A673 (cell line): ENCODE data around the gene DLEC1. TPM values are rescaled to one million over a fixed set of nuclear protein-coding genes. Genes with fewer than 3 reads are reported as not detected.

ENCODE experiments used
- BruUV-seq: library from RNA; stranded (reverse); fragments of 400-500 nt; replicated peaks from 2 replicates; lab custom pipeline; 2021; lab: Mats Ljungman, UMichigan
- CTCF ChIA-PET: fragments of 300-600 bp; sonication (Branson Sonifier 250); formaldehyde crosslinking; loops from one replicate; lab custom pipeline; 2022; ENCODE audit warnings: antibody characterized with exemption; lab: Charles Lee
- POLR2A ChIA-PET: fragments of 300-600 bp; sonication (Branson Sonifier 250); formaldehyde crosslinking; loops from one replicate; lab custom pipeline; 2022; ENCODE audit warnings: antibody characterized with exemption; ENCODE audit not compliant: low non-redundant PET; lab: Charles Lee
- DNase-seq: peaks from one replicate; pipeline ENCODE4 v3.0.0-alpha.2; 2015; ENCODE audit warnings: low spot score
- H3K27ac ChIP-seq: fragments of 200-600 bp; sonication (generic); 2 replicates; pipeline ENCODE4 v1.5.1; 2016; ENCODE audit warnings: mixed run types, low read depth, mild to moderate bottlenecking, mixed read lengths, antibody characterized with exemption, low read length; ENCODE audit not compliant: poor library complexity, severe bottlenecking
- H3K27me3 ChIP-seq: fragments of 200-600 bp; sonication (generic); replicated peaks from 2 replicates; pipeline ENCODE4 v1.6.1; 2017; ENCODE audit warnings: mixed run types, low read depth, mild to moderate bottlenecking, mixed read lengths, antibody characterized with exemption, low read length; ENCODE audit not compliant: insufficient read depth, poor library complexity
- H3K36me3 ChIP-seq: fragments of 200-600 bp; sonication (generic); 2 replicates; pipeline ENCODE4 v1.6.1; 2016; ENCODE audit warnings: mixed run types, mild to moderate bottlenecking, mixed read lengths, antibody characterized with exemption, low read length; ENCODE audit not compliant: insufficient read depth, poor library complexity, severe bottlenecking
- H3K4me1 ChIP-seq: fragments of 200-600 bp; sonication (generic); 2 replicates; pipeline ENCODE4 v1.6.1; 2017; ENCODE audit warnings: mixed run types, mild to moderate bottlenecking, mixed read lengths, antibody characterized with exemption, low read length; ENCODE audit not compliant: insufficient read depth, poor library complexity, severe bottlenecking
- H3K4me3 ChIP-seq: fragments of 200-600 bp; sonication (generic); 2 replicates; pipeline ENCODE4 v1.5.1; 2016; ENCODE audit warnings: low read depth, mixed run types, mild to moderate bottlenecking, mixed read lengths, low read length; ENCODE audit not compliant: poor library complexity, severe bottlenecking
- H3K9me3 ChIP-seq: fragments of 200-600 bp; sonication (generic); 2 replicates; pipeline ENCODE4 v1.6.1; 2016; ENCODE audit warnings: mixed run types, low read depth, mild to moderate bottlenecking, mixed read lengths, antibody characterized with exemption, low read length; ENCODE audit not compliant: poor library complexity, severe bottlenecking
- EZH2 ChIP-seq: fragments of 200-600 bp; sonication (generic); IDR thresholded peaks from 2 replicates; pipeline ENCODE4 v1.6.1; 2017; ENCODE audit warnings: borderline replicate concordance, low read depth, mild to moderate bottlenecking, mixed read lengths, antibody characterized with exemption, low read length; ENCODE audit not compliant: poor library complexity, severe bottlenecking
- intact Hi-C: fragments of 100-400 bp; cut with micrococcal nuclease; formaldehyde crosslinking; loops from one replicate; pipeline ENCODE4 v1.10.0; 2022; ENCODE audit not compliant: unreplicated experiment
- total RNA-seq: library from RNA; stranded (reverse); gene quantifications from 2 replicates; pipeline ENCODE4 v1.2.3, GENCODE V29; 2021
- TF ChIP-seq, protein P1 (sequence below): fragments of 300-800, 200-600 bp; sonication (generic); conservative IDR thresholded peaks from 2 replicates; pipeline ENCODE4 v1.5.1; 2017; ENCODE audit warnings: low read depth, mild to moderate bottlenecking, antibody characterized with exemption, low read length, moderate library complexity, mixed read lengths

DLEC1 gene
- total RNA-seq, 1 experiment from 2014 or later = not detected

DNA sequence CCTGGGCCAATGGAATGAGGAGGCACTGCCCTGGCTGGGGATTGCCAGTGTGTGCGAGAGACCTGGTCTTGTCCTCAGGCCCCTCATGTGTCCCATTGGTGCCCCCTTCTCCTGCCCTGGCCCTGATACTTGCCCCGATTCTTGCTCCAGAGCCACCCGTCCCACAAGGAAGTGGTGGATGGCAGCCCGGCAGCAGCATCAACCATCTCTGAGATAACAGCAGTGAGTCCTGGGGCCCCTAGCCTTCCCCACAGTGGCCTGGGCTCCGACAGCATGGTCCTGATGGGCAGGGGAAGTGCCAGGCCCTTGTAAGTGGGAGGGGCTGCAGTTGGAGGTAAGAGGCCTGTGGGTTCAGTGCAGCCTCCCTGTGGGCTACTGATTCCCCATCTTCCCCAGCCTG, 33.0 kb upstream of the DLEC1 start:
- BruUV-seq = no TSS peak

DNA sequence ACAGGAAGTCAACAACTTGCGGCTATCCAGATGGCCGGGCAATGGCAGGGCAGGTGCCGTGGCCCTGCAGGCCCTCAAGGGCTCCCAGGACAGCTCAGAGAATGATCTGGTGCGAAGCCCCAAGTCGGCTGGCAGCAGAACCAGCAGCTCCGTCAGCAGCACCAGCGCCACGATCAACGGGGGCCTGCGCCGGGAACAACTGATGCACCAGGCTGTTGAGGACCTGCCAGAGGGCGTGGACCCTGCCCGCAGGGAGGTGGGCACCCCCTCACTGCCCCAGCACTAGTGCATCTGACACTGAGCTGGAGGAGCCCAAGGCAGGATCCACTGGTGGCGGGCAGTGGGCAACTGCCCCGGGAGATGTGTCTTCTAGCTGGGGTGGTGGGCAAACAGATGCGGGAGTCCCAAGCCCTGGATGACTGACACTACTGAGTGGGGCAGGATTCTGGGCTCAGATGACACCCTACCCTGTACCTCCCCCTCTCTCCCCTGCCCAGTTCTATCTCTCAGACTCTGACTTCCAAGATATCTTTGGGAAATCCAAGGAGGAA, 32.5 kb upstream of the DLEC1 start:
- intact Hi-C loops = no loop called here
- DNase-seq = no peak
- H3K27ac ChIP-seq = no peak overlapping the region
- H3K27me3 ChIP-seq = no peaks in the 10 kb centered on the region
- no TSS peak for BruUV-seq
- CTCF ChIA-PET = no interaction called here
- POLR2A ChIA-PET = no interaction called here
- H3K4me1 ChIP-seq = no peaks in the 10 kb centered on the region
- TF ChIP-seq, protein P1, sequence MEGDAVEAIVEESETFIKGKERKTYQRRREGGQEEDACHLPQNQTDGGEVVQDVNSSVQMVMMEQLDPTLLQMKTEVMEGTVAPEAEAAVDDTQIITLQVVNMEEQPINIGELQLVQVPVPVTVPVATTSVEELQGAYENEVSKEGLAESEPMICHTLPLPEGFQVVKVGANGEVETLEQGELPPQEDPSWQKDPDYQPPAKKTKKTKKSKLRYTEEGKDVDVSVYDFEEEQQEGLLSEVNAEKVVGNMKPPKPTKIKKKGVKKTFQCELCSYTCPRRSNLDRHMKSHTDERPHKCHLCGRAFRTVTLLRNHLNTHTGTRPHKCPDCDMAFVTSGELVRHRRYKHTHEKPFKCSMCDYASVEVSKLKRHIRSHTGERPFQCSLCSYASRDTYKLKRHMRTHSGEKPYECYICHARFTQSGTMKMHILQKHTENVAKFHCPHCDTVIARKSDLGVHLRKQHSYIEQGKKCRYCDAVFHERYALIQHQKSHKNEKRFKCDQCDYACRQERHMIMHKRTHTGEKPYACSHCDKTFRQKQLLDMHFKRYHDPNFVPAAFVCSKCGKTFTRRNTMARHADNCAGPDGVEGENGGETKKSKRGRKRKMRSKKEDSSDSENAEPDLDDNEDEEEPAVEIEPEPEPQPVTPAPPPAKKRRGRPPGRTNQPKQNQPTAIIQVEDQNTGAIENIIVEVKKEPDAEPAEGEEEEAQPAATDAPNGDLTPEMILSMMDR = no peak
- no peak for TF ChIP-seq EZH2
- H3K9me3 ChIP-seq = no peaks in the 10 kb centered on the region
- H3K4me3 ChIP-seq = no peak overlapping the region
- no peaks in the 10 kb centered on the region for H3K36me3 ChIP-seq

More for the DNA sequence above, 33.0 kb upstream of the DLEC1 start:
- Histone ChIP-seq H3K4me3 (no peak overlapping the region), H3K27ac (no peak overlapping the region), H3K27me3 (no peaks in the 10 kb centered on the region), H3K36me3 (no peaks in the 10 kb centered on the region), H3K4me1 (no peaks in the 10 kb centered on the region), H3K9me3 (no peaks in the 10 kb centered on the region)
- TF ChIP-seq, protein P1 = no peak
- TF ChIP-seq EZH2 = no peak
- DNase-seq = no peak
- ChIA-PET POLR2A (no interaction called here), CTCF (no interaction called here)
- intact Hi-C loops = no loop called here

DNA sequence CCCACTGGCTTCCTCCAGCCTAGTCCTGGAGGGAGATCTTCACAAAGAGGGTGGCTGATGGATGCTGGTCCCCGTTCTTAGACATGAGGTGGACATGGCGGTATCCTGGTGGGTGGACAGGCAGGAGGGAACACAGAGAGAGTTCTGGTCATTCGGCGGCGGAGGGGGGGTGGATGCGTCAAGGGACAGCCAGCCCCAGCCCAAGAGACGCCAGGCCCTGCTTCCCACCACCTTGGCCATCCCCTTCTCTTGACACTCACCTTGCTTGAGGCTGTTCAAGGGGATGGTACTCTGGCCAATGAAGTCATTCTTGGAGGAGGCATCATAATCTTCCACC, 31.3 kb upstream of the DLEC1 start:
- POLR2A ChIA-PET = no interaction called here
- intact Hi-C loops = no loop called here
- H3K36me3 ChIP-seq = no peaks in the 10 kb centered on the region
- no peak overlapping the region for H3K4me3 ChIP-seq
- no peak for DNase-seq
- H3K27me3 ChIP-seq = no peaks in the 10 kb centered on the region
- TF ChIP-seq, protein P1 = no peak
- TF ChIP-seq EZH2 = no peak
- no TSS peak for BruUV-seq
- H3K27ac ChIP-seq = no peak overlapping the region
- CTCF ChIA-PET = no interaction called here
- H3K4me1 ChIP-seq = no peaks in the 10 kb centered on the region
- H3K9me3 ChIP-seq = no peaks in the 10 kb centered on the region
